DOHH2 (cell line): Measurements from ENCODE around the gene SLC25A25.

Experiments
- H3F3A ChIP-seq: fragments of 200-600 bp; sonication (generic), shearing (Covaris generic); 2 replicates; pipeline ENCODE4 v1.6.0; 2016; ENCODE audit warnings: antibody characterized with exemption, mild to moderate bottlenecking; ENCODE audit not compliant: control insufficient read depth, insufficient read depth
- H3K27ac ChIP-seq: fragments of 200-600 bp; sonication (generic); 2 replicates; pipeline ENCODE4 v1.5.1; 2014; ENCODE audit warnings: low read depth, mild to moderate bottlenecking, low read length, moderate library complexity
- H3K27me3 ChIP-seq: fragments of 200-600 bp; sonication (generic); 2 replicates; pipeline ENCODE4 v1.6.1; 2014; ENCODE audit warnings: mild to moderate bottlenecking, low read length, mixed read lengths; ENCODE audit not compliant: control insufficient read depth
- H3K36me3 ChIP-seq: fragments of 200-600 bp; sonication (generic); 2 replicates; pipeline ENCODE4 v1.6.1; 2014; ENCODE audit warnings: mild to moderate bottlenecking, low read length, moderate library complexity, mixed read lengths; ENCODE audit not compliant: control insufficient read depth
- H3K4me1 ChIP-seq: fragments of 200-600 bp; sonication (generic); 2 replicates; pipeline ENCODE4 v1.6.1; 2014; ENCODE audit warnings: mild to moderate bottlenecking, low read length, mixed read lengths; ENCODE audit not compliant: control insufficient read depth
- H3K4me2 ChIP-seq: fragments of 200-600 bp; sonication (generic); 2 replicates; pipeline ENCODE4 v1.6.0; 2014; ENCODE audit warnings: mild to moderate bottlenecking, low read length, moderate library complexity
- H3K4me3 ChIP-seq: fragments of 200-600 bp; sonication (generic); 2 replicates; pipeline ENCODE4 v1.5.1; 2014; ENCODE audit warnings: mild to moderate bottlenecking, low read length, mixed read lengths
- H3K79me2 ChIP-seq: fragments of 200-600 bp; sonication (generic); 2 replicates; pipeline ENCODE4 v1.6.1; 2014; ENCODE audit warnings: mild to moderate bottlenecking, low read length, mixed read lengths; ENCODE audit not compliant: control insufficient read depth
- H3K9me2 ChIP-seq: fragments of 200-600 bp; sonication (generic); replicated peaks from 2 replicates; pipeline ENCODE4 v1.6.1; 2014; ENCODE audit warnings: mild to moderate bottlenecking, low read length, mixed read lengths; ENCODE audit not compliant: control insufficient read depth
- H3K9me3 ChIP-seq: fragments of 200-600 bp; sonication (generic); 2 replicates; pipeline ENCODE4 v1.6.1; 2014; ENCODE audit warnings: antibody characterized with exemption, low read length, mixed read lengths; ENCODE audit not compliant: control insufficient read depth, insufficient read depth
- H4K20me1 ChIP-seq: fragments of 200-600 bp; sonication (generic); 2 replicates; pipeline ENCODE4 v1.6.0; 2014; ENCODE audit warnings: low read depth, mild to moderate bottlenecking, antibody characterized with exemption, low read length, moderate library complexity; ENCODE audit not compliant: control insufficient read depth, insufficient read depth
- EZH2phosphoT487 ChIP-seq: fragments of 200-600 bp; sonication (generic); IDR thresholded peaks from 2 replicates; pipeline ENCODE4 v1.6.1; 2017; ENCODE audit warnings: borderline replicate concordance, mild to moderate bottlenecking, antibody characterized with exemption, low read length, moderate library complexity, mixed read lengths
- TF ChIP-seq, protein P1 (sequence below): fragments of 200-600 bp; sonication (generic); IDR thresholded peaks from one replicate; pipeline ENCODE4 v1.5.1; 2014; ENCODE audit warnings: antibody characterized with exemption, mild to moderate bottlenecking, low read depth, low read length; ENCODE audit not compliant: poor library complexity, severe bottlenecking

The SLC25A25 gene

GRCh38 chr9:128062279-128062678, 5.8 kb upstream of the SLC25A25 start:
- peaks cover 25% of the 10 kb centered on the region for H3K4me1 ChIP-seq
- H3K9me3 ChIP-seq, result no peaks in the 10 kb centered on the region
- no peak overlapping the region for H3K4me2 ChIP-seq
- no peaks in the 10 kb centered on the region for H3K9me2 ChIP-seq
- H3K36me3 ChIP-seq, result peaks cover 18% of the 10 kb centered on the region
- no peak overlapping the region for H3K4me3 ChIP-seq
- no peaks in the 10 kb centered on the region for H3K27me3 ChIP-seq
- H3F3A ChIP-seq, result no peaks in the 10 kb centered on the region
- H4K20me1 ChIP-seq, result no peaks in the 10 kb centered on the region
- TF ChIP-seq, protein P1, sequence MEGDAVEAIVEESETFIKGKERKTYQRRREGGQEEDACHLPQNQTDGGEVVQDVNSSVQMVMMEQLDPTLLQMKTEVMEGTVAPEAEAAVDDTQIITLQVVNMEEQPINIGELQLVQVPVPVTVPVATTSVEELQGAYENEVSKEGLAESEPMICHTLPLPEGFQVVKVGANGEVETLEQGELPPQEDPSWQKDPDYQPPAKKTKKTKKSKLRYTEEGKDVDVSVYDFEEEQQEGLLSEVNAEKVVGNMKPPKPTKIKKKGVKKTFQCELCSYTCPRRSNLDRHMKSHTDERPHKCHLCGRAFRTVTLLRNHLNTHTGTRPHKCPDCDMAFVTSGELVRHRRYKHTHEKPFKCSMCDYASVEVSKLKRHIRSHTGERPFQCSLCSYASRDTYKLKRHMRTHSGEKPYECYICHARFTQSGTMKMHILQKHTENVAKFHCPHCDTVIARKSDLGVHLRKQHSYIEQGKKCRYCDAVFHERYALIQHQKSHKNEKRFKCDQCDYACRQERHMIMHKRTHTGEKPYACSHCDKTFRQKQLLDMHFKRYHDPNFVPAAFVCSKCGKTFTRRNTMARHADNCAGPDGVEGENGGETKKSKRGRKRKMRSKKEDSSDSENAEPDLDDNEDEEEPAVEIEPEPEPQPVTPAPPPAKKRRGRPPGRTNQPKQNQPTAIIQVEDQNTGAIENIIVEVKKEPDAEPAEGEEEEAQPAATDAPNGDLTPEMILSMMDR, result no peak
- TF ChIP-seq EZH2phosphoT487, result no peak
- peaks cover 18% of the 10 kb centered on the region for H3K79me2 ChIP-seq
- no peak overlapping the region for H3K27ac ChIP-seq

DNA sequence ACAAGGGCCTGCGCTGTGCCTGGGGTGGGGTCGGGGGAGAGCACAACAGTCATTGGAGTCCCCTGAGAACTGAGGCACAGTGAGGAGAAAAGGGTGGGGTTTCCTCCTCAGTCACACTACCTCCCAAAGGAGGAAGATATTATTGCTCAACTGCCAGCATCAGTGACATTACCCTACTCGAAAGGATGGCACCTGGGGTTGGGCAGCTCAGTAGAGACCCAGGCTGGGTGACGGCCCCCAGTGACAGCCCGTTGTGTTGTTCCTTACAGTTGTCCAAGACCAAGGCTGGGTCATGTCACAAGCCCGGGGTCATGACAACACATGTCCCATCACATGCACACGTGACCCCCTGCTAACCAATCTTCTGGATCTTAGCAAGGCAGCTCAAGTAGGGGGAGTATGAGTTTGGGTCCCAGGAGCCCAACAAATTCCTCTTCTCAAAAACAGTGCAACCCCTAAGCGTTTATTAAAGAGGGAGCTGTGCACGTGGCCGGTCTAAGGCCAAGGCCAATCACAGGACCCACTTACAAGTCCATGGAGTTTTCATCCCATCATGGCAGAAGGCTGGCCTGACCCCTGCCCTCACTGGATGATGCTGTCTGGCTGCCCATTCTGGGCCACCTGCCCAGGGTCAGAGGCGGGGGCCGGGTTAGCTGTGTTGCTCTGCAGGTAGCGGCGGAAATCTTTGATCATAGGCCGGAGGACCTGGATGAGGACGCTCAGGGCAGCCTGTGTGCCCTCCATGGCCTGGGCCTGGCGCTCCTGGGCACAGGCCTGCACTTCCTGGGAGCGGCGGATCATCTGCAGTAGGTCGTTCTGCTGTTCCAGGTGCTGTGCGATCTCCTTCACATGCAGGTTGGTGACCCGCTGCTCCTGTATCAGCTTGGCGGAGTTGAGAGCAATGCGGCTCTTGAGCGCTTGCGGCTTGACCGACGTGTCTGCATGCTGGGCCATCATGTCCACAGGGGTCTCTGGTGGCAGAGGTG, 4.9 kb upstream of the SLC25A25 start:
- no peaks in the 10 kb centered on the region for H4K20me1 ChIP-seq

DNA sequence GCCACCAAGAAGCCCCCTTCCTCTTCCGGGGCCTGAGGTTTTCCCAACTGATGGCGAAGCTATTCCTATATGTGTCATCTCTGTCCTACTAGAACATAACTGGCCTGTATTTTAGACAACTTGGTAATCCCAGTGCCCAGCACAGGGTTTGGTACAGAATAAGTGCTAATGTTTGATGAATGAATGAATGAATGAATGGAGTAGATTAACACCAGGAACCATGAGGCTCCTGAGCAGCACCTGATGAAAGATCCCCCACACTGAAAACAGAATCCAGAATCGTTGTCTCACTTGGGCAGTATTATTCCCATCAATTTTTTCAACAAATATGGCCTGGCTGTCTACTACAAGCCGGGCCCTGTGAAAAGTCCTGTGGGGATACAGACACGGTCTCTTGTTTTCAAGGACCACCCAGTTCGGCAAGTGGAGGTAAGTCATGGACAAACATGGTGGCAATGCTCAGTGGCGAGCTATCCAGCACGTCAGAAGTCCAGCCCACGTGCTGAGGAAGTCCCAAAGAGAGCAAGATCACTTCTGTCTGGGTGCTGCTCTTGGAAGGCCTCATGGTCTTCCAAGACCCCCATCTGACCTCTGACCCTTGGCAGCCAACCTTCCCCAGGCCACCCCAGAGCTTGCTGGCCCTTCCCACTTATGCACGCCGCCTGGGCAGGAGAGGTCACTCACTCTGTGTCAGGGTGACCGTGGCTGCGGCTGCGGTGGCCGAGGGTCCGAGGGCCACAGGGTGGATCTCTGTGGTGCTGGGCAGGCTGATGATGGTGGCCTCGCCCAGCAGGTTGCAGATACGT, 1.9 kb upstream of the SLC25A25 start:
- H3K27me3 ChIP-seq, result no peaks in the 10 kb centered on the region

More for the DNA sequence above, 4.9 kb upstream of the SLC25A25 start:
- H3K9me2 ChIP-seq, result no peaks in the 10 kb centered on the region
- peaks cover 19% of the 10 kb centered on the region for H3K79me2 ChIP-seq
- H3F3A ChIP-seq, result peaks cover 2% of the 10 kb centered on the region; the same call in 1 of the 2 replicates
- H3K4me1 ChIP-seq, result peaks cover 25% of the 10 kb centered on the region
- no peaks in the 10 kb centered on the region for H3K27me3 ChIP-seq
- TF ChIP-seq, protein P1, result no peak
- no peak for TF ChIP-seq EZH2phosphoT487
- no peak overlapping the region for H3K4me3 ChIP-seq
- no peak overlapping the region for H3K27ac ChIP-seq
- no peak overlapping the region for H3K4me2 ChIP-seq
- H3K9me3 ChIP-seq, result no peaks in the 10 kb centered on the region
- peaks cover 18% of the 10 kb centered on the region for H3K36me3 ChIP-seq

More for the DNA sequence above, 1.9 kb upstream of the SLC25A25 start:
- H3K27ac ChIP-seq, result no peak overlapping the region
- H3F3A ChIP-seq, result peaks cover 9% of the 10 kb centered on the region; the same call in 1 of the 2 replicates
- peak overlapping the region; percentile 98 for H3K4me2 ChIP-seq
- TF ChIP-seq EZH2phosphoT487, result no peak
- TF ChIP-seq, protein P1, result no peak
- H4K20me1 ChIP-seq, result no peaks in the 10 kb centered on the region
- no peaks in the 10 kb centered on the region for H3K9me3 ChIP-seq
- H3K36me3 ChIP-seq, result peaks cover 18% of the 10 kb centered on the region
- H3K9me2 ChIP-seq, result no peaks in the 10 kb centered on the region
- peaks cover 46% of the 10 kb centered on the region for H3K79me2 ChIP-seq
- H3K4me1 ChIP-seq, result peaks cover 39% of the 10 kb centered on the region
- peak overlapping the region; percentile 96 for H3K4me3 ChIP-seq
